ENCODE results near the gene DNAAF5.

DNAAF5 gene

GRCh38 chr7:707296-708000 lies 19.1 kb upstream of the DNAAF5 start:
- DNase-seq (ENCODE audit: low read depth) = no peak

- DNase-seq (ENCODE audit: low read depth) = no peak
Observed at GRCh38 chr7:710161-710560, 16.3 kb upstream of the DNAAF5 start.

- no peak for DNase-seq (ENCODE audit: low read depth)
Observed at GRCh38 chr7:711093-711921, 15.2 kb upstream of the DNAAF5 start.

- no peak for DNase-seq (ENCODE audit: low read depth)
Observed at GRCh38 chr7:711922-712380, 14.5 kb upstream of the DNAAF5 start.

GRCh38 chr7:712381-713138 lies 13.9 kb upstream of the DNAAF5 start:
- DNase-seq (ENCODE audit: low read depth) = no peak

DNA sequence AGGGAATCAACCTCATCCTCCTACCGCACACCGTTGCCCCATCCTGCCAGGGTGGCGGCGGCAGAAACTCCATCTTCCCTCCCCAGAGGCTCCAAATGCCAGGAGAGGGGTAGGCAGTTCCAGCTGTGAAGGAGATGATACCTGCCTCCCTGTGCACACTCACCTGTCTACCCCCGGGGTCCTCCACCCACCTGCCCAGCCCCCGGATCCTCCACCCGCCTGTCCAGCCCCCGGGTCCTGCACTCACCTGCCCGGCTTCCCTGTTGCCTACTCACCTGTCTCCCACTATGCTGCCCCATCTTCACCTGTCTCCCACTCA lies 13.4 kb upstream of the DNAAF5 start:
- DNase-seq (ENCODE audit: low read depth) = no peak

DNA sequence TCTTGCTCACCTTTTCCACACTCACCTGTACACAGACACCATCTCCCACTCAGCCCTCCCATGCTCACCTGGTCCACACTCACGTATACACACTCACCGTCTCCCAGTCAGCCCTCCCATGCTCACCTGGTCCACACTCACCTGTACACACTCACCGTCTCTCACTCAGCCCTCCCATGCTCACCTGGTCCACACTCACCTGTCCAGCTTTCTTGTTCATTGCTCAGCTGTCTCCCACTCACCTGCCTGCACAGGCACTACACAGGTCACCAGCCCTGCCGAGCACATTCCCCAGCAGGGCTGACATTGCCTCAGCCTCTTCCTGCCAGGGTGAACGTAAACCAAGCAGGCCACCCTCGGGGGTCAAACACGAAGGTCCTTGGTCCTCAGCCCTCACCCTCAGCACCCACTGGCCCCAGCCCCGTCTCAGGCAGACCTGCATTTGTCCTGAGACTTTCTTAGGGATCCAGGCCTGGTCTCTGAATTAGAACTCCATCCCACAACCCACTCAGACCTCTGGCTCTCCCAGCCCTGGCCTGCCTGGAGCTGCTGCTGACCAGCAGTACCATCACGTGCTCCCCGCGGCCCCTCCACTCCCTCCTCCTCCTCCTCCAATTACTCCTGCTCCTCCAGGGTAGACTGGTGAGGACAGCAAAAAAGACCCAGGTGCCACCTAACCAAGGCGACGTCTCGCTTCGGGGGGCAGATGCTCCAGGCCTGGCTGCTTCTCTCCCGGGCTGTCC lies 12.8 kb upstream of the DNAAF5 start:
- DNase-seq (ENCODE audit: low read depth) = no peak

DNA sequence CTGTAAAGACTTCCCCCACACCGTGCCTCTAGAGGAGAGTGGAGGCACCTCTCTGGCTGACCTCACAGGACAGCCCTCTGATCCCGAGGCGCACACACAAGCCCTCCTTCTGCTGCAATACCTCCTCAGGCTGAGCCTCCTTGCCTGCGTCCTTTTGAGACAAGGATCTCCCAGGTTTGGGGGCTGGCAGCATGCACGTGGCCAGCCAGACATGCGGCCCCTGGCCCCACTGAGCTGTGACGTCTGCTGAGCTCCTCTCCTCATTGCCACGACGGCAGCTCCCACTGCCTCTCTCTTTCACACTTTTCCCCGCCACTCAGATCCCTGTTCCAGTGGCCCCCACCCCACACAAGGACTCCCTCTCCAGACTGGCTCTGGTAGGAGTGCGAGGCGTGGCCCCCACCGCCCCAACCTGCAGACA lies 12.2 kb upstream of the DNAAF5 start:
- no peak for DNase-seq (ENCODE audit: low read depth)

GRCh38 chr7:716222-716621 lies 10.3 kb upstream of the DNAAF5 start:
- no peak for DNase-seq (ENCODE audit: low read depth)

DNA sequence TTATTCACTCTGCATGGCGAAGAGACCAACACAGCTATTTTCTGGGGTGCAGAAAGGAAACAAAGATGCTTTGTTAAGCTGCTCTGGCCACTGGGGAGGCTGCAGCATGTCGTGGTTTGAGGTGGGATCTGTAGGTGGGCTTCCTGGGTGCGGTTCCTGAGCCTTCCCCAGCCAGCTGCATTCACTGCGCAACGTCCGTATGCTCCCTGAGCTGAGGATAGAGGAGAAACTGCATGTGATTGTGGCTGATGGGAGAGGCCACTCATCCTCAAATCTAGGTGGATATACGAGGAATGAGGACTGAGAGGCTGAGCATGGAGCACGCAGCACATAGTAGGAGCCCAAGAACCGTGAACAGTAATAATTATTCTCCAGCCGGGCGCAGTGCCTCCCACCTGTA lies 9.9 kb upstream of the DNAAF5 start:
- no peak for DNase-seq (ENCODE audit: low read depth)

- no peak for DNase-seq (ENCODE audit: low read depth)
Observed at GRCh38 chr7:721619-722248, 4.8 kb upstream of the DNAAF5 start.

GRCh38 chr7:723541-723940 lies 3.0 kb upstream of the DNAAF5 start:
- DNase-seq (ENCODE audit: low read depth) = no peak

DNA sequence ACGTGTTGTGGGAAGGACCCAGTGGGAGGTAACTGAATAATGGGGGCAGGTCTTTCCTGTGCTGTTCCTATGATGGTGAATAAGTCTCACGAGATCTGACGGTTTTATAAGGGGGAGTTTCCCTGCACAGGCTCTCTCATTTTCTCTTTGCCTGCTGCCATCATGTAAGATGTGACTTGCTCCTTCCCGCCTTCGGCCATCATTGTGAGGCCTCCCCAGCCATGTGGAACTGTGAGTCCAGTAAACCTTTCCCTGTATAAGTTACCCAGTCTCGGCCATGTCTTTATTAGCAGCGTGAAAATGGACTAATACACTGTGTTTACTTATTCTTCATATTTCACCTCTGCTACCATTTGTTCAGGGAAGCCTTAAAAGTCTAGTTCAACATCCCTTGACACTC lies 2.2 kb upstream of the DNAAF5 start:
- DNase-seq (ENCODE audit: low read depth) = no peak

DNA sequence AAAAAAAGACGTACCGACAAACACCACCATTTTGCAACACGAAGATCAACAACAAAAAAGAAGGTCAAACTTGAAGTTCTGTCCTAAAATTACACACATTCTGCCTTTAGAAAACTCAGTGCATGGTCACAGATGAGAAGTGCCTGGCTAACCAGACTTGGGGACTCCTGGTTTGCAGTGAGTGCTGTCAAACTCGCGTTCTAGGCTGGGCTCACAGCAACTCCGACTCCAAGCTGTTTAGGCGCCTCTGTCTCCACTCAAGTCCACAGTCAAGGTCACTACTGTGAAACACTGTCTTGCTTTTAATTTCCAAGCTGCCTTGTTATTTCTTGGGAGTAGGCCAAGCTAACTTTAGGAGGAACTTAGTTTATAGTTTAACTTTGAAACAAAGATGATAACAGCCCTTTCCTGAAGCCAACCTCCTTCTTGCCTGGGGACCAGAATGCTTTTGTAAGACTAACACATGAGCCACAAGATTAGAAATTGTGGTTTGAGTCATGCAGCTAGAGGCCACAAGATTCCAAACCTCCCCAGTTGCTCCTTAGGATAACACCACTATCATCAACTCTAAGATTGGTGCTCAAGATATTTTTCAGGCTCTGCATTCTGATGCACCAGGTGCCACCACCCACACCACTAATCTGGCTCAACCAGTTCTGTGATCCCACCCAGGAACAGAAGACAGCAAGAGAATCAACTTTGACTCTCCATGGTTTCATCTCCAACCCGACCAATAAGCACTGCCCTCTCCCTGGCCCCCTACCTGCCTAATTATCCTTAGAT lies 1.1 kb upstream of the DNAAF5 start:
- DNase-seq (ENCODE audit: low read depth) = no peak

DNA sequence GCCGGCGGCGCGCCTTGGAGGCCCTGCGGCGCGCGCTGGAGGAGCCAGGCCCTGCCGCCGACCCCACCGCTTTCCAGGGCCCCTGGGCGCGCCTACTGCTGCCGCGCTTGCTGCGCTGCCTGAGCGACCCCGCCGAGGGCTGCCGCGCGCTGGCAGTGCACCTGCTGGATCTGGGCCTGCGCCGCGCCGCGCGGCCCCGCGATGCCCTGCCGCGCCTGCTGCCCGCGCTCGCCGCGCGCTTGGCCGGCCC lies 280 bp downstream of the DNAAF5 start:
- DNase-seq (ENCODE audit: low read depth) = no peak

- peak; percentile 45 for DNase-seq (ENCODE audit: low read depth)
Observed at GRCh38 chr7:727104-727805, 756 bp downstream of the DNAAF5 start, which contains the start of gene PRKAR1B. Gene PRKAR1B (minus strand): TSS chr7:727281. CDS start chr7:711505, 15,776 bp downstream.

- no peak for DNase-seq (ENCODE audit: low read depth)
Observed at GRCh38 chr7:727806-728460, 1.4 kb downstream of the DNAAF5 start.

DNA sequence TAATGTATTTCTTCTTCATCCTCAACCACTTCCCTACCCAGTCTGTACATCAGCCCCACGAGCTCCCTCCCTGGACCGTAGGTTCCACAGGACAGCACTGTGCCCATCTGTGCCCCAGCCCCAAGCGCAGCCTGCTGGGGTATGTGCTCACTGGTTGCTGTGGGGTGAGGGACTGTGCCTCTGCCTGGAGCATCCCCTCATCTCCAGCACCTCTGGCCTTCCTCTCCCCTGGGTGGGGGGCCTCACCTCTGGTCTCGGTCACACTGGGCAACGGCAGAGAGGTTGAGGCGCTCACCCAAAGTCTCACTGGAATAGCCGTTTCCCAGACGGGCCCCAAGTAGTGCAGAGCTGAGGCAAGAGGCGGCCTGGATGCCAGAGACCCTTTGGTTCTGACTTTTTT lies 2.1 kb downstream of the DNAAF5 start:
- DNase-seq (ENCODE audit: low read depth) = no peak

DNA sequence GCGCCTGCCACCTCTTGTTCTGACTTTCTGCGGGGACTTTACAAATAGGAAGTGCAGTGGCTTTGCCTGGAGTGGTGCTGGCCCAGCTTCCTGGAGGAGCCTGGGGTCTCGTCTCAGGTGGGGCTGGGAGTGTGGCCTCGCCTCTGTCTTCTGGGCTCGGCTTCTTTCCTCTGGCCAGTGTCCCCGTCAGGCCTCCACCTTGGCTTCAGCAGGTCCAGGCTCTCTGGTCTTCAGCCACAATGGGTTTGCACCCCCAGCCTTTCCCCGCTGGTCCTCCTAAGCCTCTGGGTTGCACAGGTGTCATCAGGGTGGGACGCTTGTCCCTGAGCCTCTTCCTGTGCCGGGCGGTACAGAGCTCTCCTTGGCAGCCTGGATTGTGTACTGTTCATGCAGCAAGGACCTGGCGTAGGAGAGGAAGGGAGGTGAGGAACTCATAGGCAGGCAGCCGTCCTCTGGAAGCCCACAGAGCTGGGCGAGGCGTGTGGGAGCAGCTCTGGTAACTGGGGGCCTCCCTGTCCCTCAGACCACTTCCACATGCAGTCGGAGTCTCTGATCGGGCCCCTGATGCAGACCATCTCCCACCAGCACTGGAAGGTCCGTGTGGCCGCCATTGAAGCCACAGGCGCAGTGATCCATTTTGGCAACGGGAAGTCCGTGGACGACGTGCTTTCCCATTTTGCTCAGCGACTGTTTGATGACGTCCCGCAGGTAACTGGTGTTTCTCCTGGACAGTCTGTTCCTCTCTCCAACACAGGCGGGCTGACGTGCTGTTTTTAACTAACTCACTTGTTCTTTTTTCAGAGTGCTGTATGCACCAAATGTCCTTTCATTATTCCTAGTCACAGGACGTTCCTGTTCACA lies 2.9 kb downstream of the DNAAF5 start:
- DNase-seq (ENCODE audit: low read depth) = no peak
